IPS-15b (cell line): ENCODE data around the gene XAGE1A.
"Not testable (repeated sequence)": the region's sequence is repeated elsewhere in the genome, so short reads cannot be mapped to it uniquely, and the experiment has no call there.

Experiments
- H3K27me3 ChIP-seq: one replicate; pipeline ENCODE4 v1.6.1; 2013; ENCODE audit warnings: low read length; ENCODE audit not compliant: control insufficient read depth, insufficient read depth
- H3K36me3 ChIP-seq: one replicate; pipeline ENCODE4 v1.6.1; 2013; ENCODE audit warnings: low read length; ENCODE audit not compliant: control insufficient read depth, insufficient read depth
- H3K4me1 ChIP-seq: one replicate; pipeline ENCODE4 v1.6.1; 2013; ENCODE audit warnings: mild to moderate bottlenecking, low read length; ENCODE audit not compliant: control insufficient read depth, insufficient read depth
- H3K4me3 ChIP-seq: one replicate; pipeline ENCODE4 v1.5.1; 2013; ENCODE audit warnings: low read depth, low read length
- H3K9ac ChIP-seq: one replicate; pipeline ENCODE4 v1.6.1; 2013; ENCODE audit warnings: low read depth, mild to moderate bottlenecking, low read length
- H3K9me3 ChIP-seq: one replicate; pipeline ENCODE4 v1.6.1; 2013; ENCODE audit warnings: mild to moderate bottlenecking, low read length; ENCODE audit not compliant: control insufficient read depth, insufficient read depth

XAGE1A gene

DNA sequence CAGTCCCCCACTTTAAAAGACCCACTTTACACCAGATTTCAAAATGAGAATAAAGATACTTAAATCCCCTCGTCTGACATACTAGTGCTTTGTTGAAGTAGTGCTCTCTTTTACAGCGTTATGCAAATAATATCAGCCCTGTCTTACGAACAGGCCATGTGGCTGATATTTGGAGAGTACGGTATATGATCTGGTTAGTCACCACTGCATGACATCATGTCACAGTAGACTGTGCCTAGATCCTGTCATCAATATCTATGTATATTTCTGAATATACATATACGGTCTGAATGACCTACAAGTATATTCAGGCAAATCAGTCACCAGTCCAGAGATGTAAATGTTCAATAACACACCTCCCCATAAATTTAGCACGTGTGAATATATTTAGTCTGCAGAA is 46.7 kb downstream of the XAGE1A start:
- no peak overlapping the region for H3K9ac ChIP-seq
- no peaks in the 10 kb centered on the region for H3K36me3 ChIP-seq
- no peaks in the 10 kb centered on the region for H3K4me1 ChIP-seq
- H3K4me3 ChIP-seq = no peak overlapping the region
- H3K27me3 ChIP-seq = no peaks in the 10 kb centered on the region
- H3K9me3 ChIP-seq = no peaks in the 10 kb centered on the region

- Histone ChIP-seq H3K4me1 (no peaks in the 10 kb centered on the region), H3K27me3 (no peaks in the 10 kb centered on the region), H3K36me3 (no peaks in the 10 kb centered on the region), H3K9me3 (no peaks in the 10 kb centered on the region), H3K4me3 (no peak overlapping the region), H3K9ac (no peak overlapping the region)
These were observed 48.7 kb downstream of the XAGE1A start for GRCh38 chrX:52544147-52544840.

DNA sequence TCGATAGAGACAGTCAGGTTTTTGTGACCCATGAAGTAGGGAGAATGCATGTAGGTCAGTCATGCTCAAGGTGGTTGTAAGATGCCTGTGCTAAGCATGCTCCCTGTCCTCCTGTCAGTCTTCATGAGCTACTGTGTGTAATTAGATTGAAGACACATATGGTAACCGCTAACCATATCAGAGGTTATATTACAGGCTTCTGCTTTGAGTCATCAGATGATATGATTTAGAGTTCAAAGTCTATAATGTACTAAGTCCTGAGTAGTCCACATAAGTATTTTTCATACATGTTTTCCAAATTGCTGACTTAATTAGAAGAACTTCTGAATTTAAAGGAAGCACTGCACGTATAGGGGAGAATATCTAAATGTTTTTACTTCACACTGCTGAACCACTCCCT is 53.2 kb downstream of the XAGE1A start:
- not testable (repeated sequence) for H3K4me1 ChIP-seq, H3K36me3 ChIP-seq, H3K27me3 ChIP-seq, H3K9me3 ChIP-seq, H3K4me3 ChIP-seq, H3K9ac ChIP-seq
